T-helper 1 cell treated with Interleukin-12 subunit alpha and Interleukin-12 subunit beta and Interleukin-4 antibody, amounts not matched to agents 30 μg/mL and 1 μg/mL, for 36 hours (primary cell): Measurements from ENCODE around the gene ERVMER34-1.

Experiments used
- H3K27ac Mint-ChIP-seq: one replicate; pipeline ENCODE4 v1.8.0; 2021; ENCODE audit warnings: mild to moderate bottlenecking, mixed read lengths
- H3K27me3 Mint-ChIP-seq: one replicate; pipeline ENCODE4 v1.8.0; 2021; ENCODE audit warnings: low read depth, mixed read lengths
- H3K36me3 Mint-ChIP-seq: one replicate; pipeline ENCODE4 v1.8.0; 2021; ENCODE audit warnings: low read depth, mixed read lengths
- H3K4me1 Mint-ChIP-seq: one replicate; pipeline ENCODE4 v1.8.0; 2021; ENCODE audit warnings: low read depth, mixed read lengths
- H3K4me3 Mint-ChIP-seq: one replicate; pipeline ENCODE4 v1.8.0; 2021; ENCODE audit warnings: mild to moderate bottlenecking, moderate library complexity, mixed read lengths
- H3K9me3 Mint-ChIP-seq: one replicate; pipeline ENCODE4 v1.8.0; 2021; ENCODE audit warnings: mixed read lengths

The ERVMER34-1 gene

GRCh38 chr4:52750819-52751486 lies at the start of gene ERVMER34-1:
TSS of gene ERVMER34-1 (minus strand) at chr4:52751425. CDS start at chr4:52745520, 5,905 bp downstream.
- Mint-ChIP-seq H3K4me1 (peaks cover 11% of the 10 kb centered on the region), H3K27ac (no peak within 1 kb of the TSS), H3K9me3 (no peaks in the 10 kb centered on the region), H3K36me3 (no peaks in the 10 kb centered on the region), H3K4me3 (peak within 1 kb of the TSS; percentile 68), H3K27me3 (peaks cover 45% of the 10 kb centered on the region)

DNA sequence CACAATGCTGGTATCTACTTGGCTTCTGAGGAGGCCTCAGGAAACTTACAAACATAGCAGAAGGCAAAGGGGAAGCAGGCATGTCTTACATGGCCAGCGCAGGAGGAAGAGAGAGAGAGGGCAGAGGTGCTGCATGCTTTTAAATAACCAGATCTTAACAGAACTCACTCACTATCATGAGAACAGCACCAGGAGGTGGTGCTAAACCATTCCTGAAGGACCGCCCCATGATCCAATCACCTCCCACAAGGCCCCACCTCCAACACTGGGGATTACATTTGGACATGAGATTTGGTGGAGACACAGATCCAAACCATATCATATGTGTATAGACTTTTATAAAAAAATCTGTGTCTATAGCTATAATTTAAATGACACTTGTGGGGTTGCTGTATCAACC lies 48.6 kb upstream of the ERVMER34-1 start:
- H3K4me1 Mint-ChIP-seq, result no peaks in the 10 kb centered on the region
- no peaks in the 10 kb centered on the region for H3K36me3 Mint-ChIP-seq
- H3K9me3 Mint-ChIP-seq, result no peaks in the 10 kb centered on the region
- H3K4me3 Mint-ChIP-seq, result no peak overlapping the region
- H3K27ac Mint-ChIP-seq, result no peak overlapping the region
- peaks cover 11% of the 10 kb centered on the region for H3K27me3 Mint-ChIP-seq

DNA sequence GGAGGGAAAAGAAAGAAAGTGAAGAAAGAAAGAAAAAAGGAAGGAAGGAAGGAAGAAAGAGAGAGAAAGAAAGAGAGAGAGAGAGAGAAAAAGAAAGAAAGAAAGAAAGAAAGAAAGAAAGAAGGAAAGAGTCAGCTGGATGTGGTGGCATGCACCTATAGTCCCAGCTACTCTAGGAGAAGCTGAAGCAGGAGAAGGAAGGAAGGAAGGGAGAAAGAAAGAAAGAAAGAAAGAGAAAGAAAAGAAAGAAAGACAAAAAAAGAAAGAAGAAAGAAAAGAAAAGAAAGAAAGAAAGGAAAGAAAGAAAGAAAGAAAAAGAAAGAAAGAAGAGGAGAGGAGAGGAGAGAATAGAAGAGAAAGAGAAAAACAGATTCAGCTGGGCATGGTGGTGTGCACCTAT lies 44.3 kb upstream of the ERVMER34-1 start:
- Mint-ChIP-seq H3K9me3 (no peaks in the 10 kb centered on the region), H3K27me3 (no peaks in the 10 kb centered on the region), H3K4me3 (no peak overlapping the region), H3K4me1 (no peaks in the 10 kb centered on the region), H3K36me3 (no peaks in the 10 kb centered on the region), H3K27ac (no peak overlapping the region)

DNA sequence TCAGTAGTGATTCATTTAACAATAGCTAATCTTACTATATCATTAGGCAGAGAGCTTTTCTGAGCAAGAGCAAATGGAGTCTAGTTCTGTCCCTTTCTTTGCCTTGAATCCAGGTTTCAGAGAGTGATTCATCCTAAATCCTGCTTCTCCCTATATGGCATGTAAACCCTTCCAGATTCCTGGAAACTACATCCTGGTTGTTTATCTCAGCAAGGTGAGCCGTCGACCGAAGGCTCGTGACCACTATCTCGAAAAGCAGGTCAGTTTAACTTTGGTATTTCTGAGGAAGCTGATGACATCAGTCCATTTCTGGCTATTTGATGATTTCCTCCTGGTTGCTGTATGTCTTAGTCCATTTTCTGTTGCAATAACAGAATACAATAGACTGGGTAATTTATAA lies 40.7 kb upstream of the ERVMER34-1 start:
- Mint-ChIP-seq H3K36me3 (no peaks in the 10 kb centered on the region), H3K27me3 (no peaks in the 10 kb centered on the region), H3K4me1 (no peaks in the 10 kb centered on the region), H3K27ac (no peak overlapping the region), H3K4me3 (no peak overlapping the region), H3K9me3 (no peaks in the 10 kb centered on the region)

DNA sequence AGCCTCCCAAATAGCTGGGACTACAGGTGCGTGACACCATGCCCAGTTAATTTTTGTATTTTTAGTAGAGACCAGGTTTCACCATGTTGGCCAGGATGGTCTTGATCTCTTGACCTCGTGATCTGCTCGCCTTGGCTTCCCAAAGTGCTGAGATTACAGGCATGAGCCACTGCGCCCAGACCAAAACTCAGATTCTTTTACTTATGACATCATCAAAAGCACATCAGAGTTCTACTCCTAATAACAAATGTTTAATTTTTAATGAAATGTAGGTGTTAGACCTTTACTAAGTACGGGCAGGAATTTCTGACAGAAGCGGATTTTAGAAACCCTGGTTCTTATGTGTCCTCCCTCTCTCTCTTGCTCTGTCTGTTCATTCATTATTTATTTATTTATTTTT lies 38.5 kb upstream of the ERVMER34-1 start:
- H3K4me1 Mint-ChIP-seq, result no peaks in the 10 kb centered on the region
- no peak overlapping the region for H3K27ac Mint-ChIP-seq
- H3K36me3 Mint-ChIP-seq, result no peaks in the 10 kb centered on the region
- no peaks in the 10 kb centered on the region for H3K27me3 Mint-ChIP-seq
- H3K4me3 Mint-ChIP-seq, result no peak overlapping the region
- H3K9me3 Mint-ChIP-seq, result no peaks in the 10 kb centered on the region

- Mint-ChIP-seq H3K27ac (no peak overlapping the region), H3K9me3 (no peaks in the 10 kb centered on the region), H3K4me3 (no peak overlapping the region), H3K36me3 (no peaks in the 10 kb centered on the region), H3K27me3 (no peaks in the 10 kb centered on the region), H3K4me1 (no peaks in the 10 kb centered on the region)
These were observed 37.6 kb upstream of the ERVMER34-1 start for GRCh38 chr4:52788806-52789205.

- Mint-ChIP-seq H3K9me3 (peaks cover 3% of the 10 kb centered on the region), H3K4me3 (no peak overlapping the region), H3K27me3 (no peaks in the 10 kb centered on the region), H3K27ac (no peak overlapping the region), H3K36me3 (no peaks in the 10 kb centered on the region), H3K4me1 (no peaks in the 10 kb centered on the region)
These were observed 31.8 kb upstream of the ERVMER34-1 start for GRCh38 chr4:52783069-52783468.

- H3K27me3 Mint-ChIP-seq, result no peaks in the 10 kb centered on the region
- no peaks in the 10 kb centered on the region for H3K4me1 Mint-ChIP-seq
- peaks cover 3% of the 10 kb centered on the region for H3K9me3 Mint-ChIP-seq
- no peak overlapping the region for H3K27ac Mint-ChIP-seq
- H3K36me3 Mint-ChIP-seq, result no peaks in the 10 kb centered on the region
- H3K4me3 Mint-ChIP-seq, result no peak overlapping the region
These were observed 29.6 kb upstream of the ERVMER34-1 start for GRCh38 chr4:52780617-52781354.

GRCh38 chr4:52780206-52780605 lies 29.0 kb upstream of the ERVMER34-1 start:
- no peak overlapping the region for H3K27ac Mint-ChIP-seq
- no peaks in the 10 kb centered on the region for H3K27me3 Mint-ChIP-seq
- H3K4me1 Mint-ChIP-seq, result no peaks in the 10 kb centered on the region
- H3K9me3 Mint-ChIP-seq, result peaks cover 3% of the 10 kb centered on the region
- no peak overlapping the region for H3K4me3 Mint-ChIP-seq
- H3K36me3 Mint-ChIP-seq, result no peaks in the 10 kb centered on the region

- H3K9me3 Mint-ChIP-seq, result no peaks in the 10 kb centered on the region
- H3K4me1 Mint-ChIP-seq, result no peaks in the 10 kb centered on the region
- no peak overlapping the region for H3K27ac Mint-ChIP-seq
- no peaks in the 10 kb centered on the region for H3K36me3 Mint-ChIP-seq
- H3K4me3 Mint-ChIP-seq, result no peak overlapping the region
- peaks cover 20% of the 10 kb centered on the region for H3K27me3 Mint-ChIP-seq
These were observed 9.0 kb upstream of the ERVMER34-1 start for GRCh38 chr4:52760256-52760655.

- H3K36me3 Mint-ChIP-seq, result no peaks in the 10 kb centered on the region
- H3K27me3 Mint-ChIP-seq, result peaks cover 44% of the 10 kb centered on the region
- H3K27ac Mint-ChIP-seq, result no peak overlapping the region
These were observed 4.2 kb upstream of the ERVMER34-1 start for GRCh38 chr4:52755426-52755825.

DNA sequence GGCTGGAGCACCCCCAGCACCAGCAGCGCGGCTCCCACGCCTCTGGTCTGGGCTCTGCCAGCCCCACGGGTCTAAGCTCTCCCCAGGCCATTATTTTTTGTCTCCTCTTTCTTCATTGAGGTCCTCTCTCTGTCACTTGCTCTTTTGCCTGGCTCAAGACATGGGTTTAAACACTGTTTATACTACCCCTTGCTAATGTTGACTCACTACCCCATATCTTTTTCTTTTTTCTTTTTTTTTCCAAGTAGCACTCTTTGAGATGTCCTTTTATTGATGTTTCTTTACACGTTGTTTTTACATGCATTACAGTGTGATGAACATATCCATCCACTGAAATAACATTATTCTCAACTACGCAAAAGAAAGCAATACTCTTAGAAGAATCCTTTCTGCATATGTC lies 1.7 kb upstream of the ERVMER34-1 start:
- Mint-ChIP-seq H3K4me1 (peaks cover 11% of the 10 kb centered on the region), H3K27me3 (peaks cover 48% of the 10 kb centered on the region), H3K4me3 (no peak overlapping the region), H3K27ac (no peak overlapping the region), H3K9me3 (no peaks in the 10 kb centered on the region), H3K36me3 (no peaks in the 10 kb centered on the region)

More at GRCh38 chr4:52755426-52755825, 4.2 kb upstream of the ERVMER34-1 start:
- Mint-ChIP-seq H3K9me3 (no peaks in the 10 kb centered on the region), H3K4me1 (peaks cover 10% of the 10 kb centered on the region), H3K4me3 (no peak overlapping the region)

- H3K4me3 Mint-ChIP-seq, result peak overlapping the region; percentile 68
- peaks cover 45% of the 10 kb centered on the region for H3K27me3 Mint-ChIP-seq
- no peak overlapping the region for H3K27ac Mint-ChIP-seq
These were observed 274 bp upstream of the ERVMER34-1 start for GRCh38 chr4:52751487-52751911.

DNA sequence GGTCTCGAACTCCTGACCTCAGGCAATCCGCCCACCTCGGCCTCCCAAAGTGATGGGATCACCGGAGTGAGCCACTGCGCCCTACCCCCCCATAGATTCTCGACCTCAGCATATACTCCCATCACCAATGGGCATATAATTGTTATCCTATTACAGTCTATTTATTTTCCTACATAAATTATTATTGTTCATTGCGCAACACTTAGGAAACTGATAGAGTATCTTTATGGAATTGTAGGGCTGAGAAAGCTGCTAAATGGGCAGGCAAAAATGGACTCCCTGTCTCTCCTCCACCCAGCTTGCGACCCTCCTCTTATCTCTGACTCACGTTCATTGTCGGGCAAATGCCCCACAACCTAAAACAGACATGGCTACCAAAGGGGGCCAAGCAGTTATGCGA lies 1.0 kb downstream of the ERVMER34-1 start:
- Mint-ChIP-seq H3K4me3 (peak overlapping the region; percentile 30), H3K36me3 (no peaks in the 10 kb centered on the region), H3K27me3 (peaks cover 48% of the 10 kb centered on the region), H3K9me3 (no peaks in the 10 kb centered on the region), H3K4me1 (peaks cover 11% of the 10 kb centered on the region), H3K27ac (no peak overlapping the region)

More at GRCh38 chr4:52751487-52751911, 274 bp upstream of the ERVMER34-1 start:
- no peaks in the 10 kb centered on the region for H3K9me3 Mint-ChIP-seq
- no peaks in the 10 kb centered on the region for H3K36me3 Mint-ChIP-seq
- peaks cover 11% of the 10 kb centered on the region for H3K4me1 Mint-ChIP-seq

DNA sequence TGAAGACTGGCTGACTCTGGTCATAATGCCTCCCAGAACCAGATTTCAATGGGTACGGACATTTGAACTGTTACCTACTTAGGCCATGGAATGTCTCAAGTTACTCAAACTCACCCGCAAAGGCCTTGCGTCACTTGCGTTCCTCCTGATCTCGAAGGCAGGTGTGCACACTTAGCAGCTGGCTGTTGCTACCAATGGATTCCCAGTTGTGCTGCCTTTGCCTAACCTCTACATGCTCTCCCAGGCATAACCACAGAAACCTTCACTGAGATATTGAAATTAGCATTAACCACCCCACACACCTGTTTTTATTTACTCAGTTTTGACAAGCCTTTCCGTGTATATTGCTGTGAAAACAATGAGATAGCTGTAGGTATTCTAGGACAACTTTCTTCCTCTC lies 2.8 kb downstream of the ERVMER34-1 start:
- Mint-ChIP-seq H3K4me3 (no peak overlapping the region), H3K9me3 (no peaks in the 10 kb centered on the region), H3K27ac (no peak overlapping the region), H3K36me3 (no peaks in the 10 kb centered on the region), H3K27me3 (peaks cover 41% of the 10 kb centered on the region), H3K4me1 (peaks cover 11% of the 10 kb centered on the region)
